C4-2B (cell line): Measurements from ENCODE around the gene HOXD3.
A peak's percentile ranks its signal among the peaks of the same experiment; 100 is the strongest.

Source experiments
- H3K27ac ChIP-seq: fragments of 450-650 bp; 2 replicates; pipeline ENCODE4 v1.5.1; 2017
- ZFX ChIP-seq: fragments of 450-650 bp; IDR thresholded peaks from 2 replicates; pipeline ENCODE4 v1.6.1; 2017
- TF ChIP-seq, protein P1 (sequence below): fragments of 450-650 bp; conservative IDR thresholded peaks from 2 replicates; pipeline ENCODE4 v1.5.1; 2017; ENCODE audit warnings: mild to moderate bottlenecking

HOXD3 gene

DNA sequence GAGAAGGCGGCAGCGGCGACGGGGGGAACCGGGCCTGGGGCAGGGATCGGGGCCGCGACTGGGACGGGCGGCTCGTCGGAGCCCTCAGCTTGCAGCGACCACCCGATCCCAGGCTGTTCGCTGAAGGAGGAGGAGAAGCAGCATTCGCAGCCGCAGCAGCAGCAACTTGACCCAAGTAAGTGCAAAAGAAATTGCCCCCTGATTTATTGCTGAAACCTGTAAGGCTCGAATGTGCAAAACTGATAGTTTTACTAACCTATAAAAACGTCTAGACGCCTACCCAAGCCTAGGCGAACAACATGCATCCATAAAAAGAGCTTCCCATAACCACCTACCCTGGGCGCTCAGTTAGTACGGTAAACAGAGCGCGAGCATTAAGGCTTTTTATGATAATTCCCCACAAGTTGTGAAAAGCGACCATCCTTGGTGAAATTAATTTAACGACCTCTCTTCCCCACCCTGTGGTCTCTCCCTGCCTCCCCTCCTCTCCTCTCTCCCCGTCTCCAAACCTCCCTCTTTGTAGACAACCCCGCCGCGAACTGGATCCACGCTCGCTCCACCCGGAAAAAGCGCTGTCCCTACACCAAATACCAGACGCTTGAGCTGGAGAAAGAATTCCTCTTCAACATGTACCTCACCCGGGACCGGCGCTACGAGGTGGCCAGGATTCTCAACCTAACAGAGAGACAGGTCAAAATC lies 33.5 kb upstream of the HOXD3 start:
- TF ChIP-seq ZFX: no peak
- TF ChIP-seq, protein P1, sequence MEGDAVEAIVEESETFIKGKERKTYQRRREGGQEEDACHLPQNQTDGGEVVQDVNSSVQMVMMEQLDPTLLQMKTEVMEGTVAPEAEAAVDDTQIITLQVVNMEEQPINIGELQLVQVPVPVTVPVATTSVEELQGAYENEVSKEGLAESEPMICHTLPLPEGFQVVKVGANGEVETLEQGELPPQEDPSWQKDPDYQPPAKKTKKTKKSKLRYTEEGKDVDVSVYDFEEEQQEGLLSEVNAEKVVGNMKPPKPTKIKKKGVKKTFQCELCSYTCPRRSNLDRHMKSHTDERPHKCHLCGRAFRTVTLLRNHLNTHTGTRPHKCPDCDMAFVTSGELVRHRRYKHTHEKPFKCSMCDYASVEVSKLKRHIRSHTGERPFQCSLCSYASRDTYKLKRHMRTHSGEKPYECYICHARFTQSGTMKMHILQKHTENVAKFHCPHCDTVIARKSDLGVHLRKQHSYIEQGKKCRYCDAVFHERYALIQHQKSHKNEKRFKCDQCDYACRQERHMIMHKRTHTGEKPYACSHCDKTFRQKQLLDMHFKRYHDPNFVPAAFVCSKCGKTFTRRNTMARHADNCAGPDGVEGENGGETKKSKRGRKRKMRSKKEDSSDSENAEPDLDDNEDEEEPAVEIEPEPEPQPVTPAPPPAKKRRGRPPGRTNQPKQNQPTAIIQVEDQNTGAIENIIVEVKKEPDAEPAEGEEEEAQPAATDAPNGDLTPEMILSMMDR: no peak
- H3K27ac ChIP-seq: no peak overlapping the region

DNA sequence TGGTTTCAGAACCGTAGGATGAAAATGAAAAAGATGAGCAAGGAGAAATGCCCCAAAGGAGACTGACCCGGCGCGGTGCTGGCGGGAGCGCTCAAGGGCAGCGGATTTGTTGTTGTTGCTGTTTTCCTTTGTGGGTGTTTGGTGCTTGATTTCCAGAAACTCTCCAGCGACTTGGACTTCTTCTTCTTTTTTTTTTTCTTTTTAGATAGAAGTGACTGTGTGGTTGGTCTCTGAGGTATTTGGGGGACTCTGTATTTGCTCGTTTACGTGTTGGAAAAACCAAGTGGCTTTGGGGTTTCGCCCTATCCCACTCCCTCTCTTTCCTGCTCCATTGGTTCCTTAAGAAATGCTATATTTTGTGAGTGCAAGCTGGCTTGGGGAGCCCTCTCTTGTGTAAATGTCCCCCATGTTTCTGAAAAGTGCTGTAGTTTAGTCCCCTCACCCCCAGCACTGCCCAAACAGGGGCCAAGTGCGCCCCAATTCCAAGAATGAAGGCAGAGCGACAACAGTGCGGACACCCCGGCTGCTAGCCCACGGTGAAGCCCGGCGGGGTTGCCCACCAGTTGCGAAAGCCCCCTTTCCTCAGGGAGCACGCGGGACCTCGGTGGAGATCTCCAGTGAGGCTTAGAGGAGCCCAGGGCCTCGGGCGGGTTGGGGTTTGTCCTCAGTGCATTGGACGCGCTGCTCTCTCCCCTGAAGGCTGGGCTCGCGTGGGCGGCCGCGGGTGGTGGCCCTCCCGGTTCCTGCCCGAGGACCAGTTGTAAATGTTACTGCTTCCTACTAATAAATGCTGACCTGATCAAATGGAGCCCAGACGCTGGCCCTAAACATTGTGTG lies 32.8 kb upstream of the HOXD3 start:
- TF ChIP-seq, protein P1: no peak
- no peak for TF ChIP-seq ZFX
- H3K27ac ChIP-seq: no peak overlapping the region

DNA sequence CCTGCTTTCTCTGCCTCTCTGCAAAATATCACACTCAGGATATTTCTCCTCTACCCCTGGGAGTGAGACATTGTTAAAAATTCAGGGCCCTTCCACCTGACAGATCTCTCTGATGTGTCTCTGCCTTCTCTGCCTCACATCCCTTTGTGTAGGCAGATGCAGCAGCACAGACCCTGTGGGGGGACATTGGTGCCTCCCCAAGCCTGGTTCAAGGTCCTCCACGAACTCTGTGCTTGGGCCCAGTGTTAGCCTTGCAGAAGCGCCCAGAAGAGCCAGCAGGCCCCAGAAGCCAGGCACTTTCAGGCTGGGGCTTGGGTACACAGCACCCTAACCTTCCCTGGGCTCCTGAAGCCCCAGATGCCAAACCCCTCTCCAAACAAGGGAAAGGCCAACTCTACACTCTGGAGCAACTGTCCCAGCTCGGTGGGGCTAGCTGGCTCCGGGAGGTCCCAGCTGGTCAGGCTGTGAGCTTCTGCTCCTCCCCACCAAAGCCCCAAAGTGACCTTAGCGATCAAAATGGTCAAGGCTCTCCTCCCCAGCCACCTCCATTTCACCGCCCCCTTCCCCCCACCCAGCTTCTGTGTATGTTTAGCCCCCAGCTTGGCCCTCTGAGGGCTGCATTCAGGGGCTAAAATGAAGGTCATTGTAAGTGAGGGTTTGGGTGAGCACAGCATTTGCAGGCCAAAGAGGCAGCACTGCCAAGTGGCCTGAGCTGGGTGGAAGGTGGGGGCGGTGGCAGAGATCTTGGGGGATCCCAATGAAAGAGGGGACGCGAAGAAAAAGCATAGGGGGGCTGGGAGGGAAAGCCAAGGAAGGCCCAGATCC lies 31.9 kb upstream of the HOXD3 start:
- no peak for TF ChIP-seq ZFX
- TF ChIP-seq, protein P1: no peak
- no peak overlapping the region for H3K27ac ChIP-seq

DNA sequence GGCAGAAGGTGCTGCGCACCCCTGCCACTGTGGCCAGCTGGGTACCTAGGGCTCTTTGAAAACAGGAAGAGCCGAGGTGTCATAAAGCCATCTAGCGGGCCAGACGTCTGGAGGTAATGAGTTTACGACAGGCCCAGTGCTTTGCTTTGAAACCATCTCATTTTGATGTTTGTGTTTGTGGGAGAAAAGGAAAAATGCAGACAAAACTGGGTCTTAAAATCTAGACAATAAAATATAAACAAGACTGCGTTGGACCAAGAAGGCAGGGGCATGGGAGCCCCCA lies 31.4 kb upstream of the HOXD3 start:
- TF ChIP-seq, protein P1: no peak
- no peak for TF ChIP-seq ZFX
- no peak overlapping the region for H3K27ac ChIP-seq

DNA sequence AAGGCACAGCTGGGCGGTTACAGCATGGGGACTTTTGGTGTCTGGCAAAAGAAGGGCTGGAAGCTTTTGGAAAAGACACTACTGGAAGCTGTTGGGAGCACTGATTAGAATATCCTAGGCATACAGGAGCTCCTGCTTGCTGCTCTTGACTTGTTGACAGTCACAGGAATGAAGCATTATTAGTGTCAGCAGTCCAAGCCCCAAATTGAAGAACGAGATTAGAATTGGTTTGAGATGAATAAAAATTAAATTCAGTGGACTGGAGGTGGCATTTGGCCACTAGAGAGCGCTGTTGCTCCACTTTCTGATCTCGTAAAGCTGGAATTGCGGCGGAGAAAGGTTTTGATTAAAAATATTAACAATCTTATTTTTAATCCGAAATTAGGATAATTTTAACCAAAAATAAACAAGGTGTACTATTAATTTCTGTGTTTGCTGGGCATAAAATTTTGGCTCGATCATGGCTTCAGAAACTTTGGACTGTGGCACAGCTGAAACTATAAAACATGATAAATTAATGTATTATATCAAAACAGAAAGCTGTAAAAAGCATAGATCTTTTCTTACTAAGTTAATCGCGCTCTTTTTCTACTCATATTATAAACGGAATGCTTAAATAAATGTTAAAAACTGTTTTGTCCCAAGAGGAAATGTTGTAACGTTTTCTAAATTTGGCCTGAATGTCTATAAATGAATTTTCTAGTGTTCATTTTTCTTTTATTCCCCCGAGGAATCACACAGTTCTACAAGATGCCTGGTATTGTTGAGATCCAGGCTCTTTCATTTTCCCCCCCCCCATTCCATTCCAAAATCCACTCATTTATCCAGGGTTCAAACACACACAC lies 30.0 kb upstream of the HOXD3 start:
- no peak overlapping the region for H3K27ac ChIP-seq
- TF ChIP-seq ZFX: no peak
- TF ChIP-seq, protein P1: peak; percentile 87

DNA sequence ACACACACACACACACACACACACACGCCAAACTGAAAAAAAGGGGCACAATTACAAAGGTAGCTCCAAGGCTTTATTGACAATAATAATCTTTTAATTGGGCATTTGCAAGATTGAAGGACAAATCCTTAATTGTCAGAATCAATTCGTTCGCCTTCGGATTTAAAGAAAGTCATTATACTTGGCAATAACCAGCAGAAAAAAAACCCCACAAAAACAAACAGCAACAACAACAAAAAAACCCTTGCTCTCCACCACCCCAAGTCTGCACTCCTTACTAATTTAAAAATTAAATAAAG lies 29.4 kb upstream of the HOXD3 start:
- TF ChIP-seq ZFX: no peak
- TF ChIP-seq, protein P1: no peak
- no peak overlapping the region for H3K27ac ChIP-seq
